Thoracic aorta (tissue), 2 donors: ENCODE results near the gene JPH3. TPM values are rescaled to one million over a fixed set of nuclear protein-coding genes. Genes with fewer than 3 reads are reported as not detected.

Experiments
- ATAC-seq: fragments of 150-250 bp; one replicate; pipeline ENCODE4 v1.8.0; 2017; ENCODE audit warnings: low read depth; ENCODE audit not compliant: insufficient number of reproducible peaks, low FRiP score
- DNase-seq: peaks from one replicate; pipeline ENCODE4 v3.0.0-alpha.2; 2020; ENCODE audit warnings: low spot score
- H3K27ac ChIP-seq, 2 donors: fragments of 200-600 bp; sonication (generic); 1 replicate in 1 of 2; 2 replicates in 1 of 2; pipeline ENCODE4 v1.5.1; 2016; ENCODE audit warnings: mild to moderate bottlenecking in 2 of 2, moderate library complexity in 2 of 2
- H3K27me3 ChIP-seq: fragments of 200-600 bp; sonication (generic); replicated peaks from 2 replicates; pipeline ENCODE4 v1.6.0; 2016; ENCODE audit warnings: mild to moderate bottlenecking; ENCODE audit not compliant: insufficient read depth
- H3K36me3 ChIP-seq: fragments of 200-600 bp; sonication (generic); one replicate; pipeline ENCODE4 v1.5.1; 2016
- H3K4me1 ChIP-seq, 2 donors: fragments of 200-600 bp; sonication (generic); 1 replicate in 1 of 2; 2 replicates in 1 of 2; pipeline versions ENCODE4 v1.5.1 to v1.6.0; 2016; ENCODE audit warnings: low read depth in 2 of 2, mild to moderate bottlenecking in 1 of 2; ENCODE audit not compliant: control insufficient read depth in 1 of 2
- H3K4me3 ChIP-seq: fragments of 200-600 bp; sonication (generic); 2 replicates; pipeline ENCODE4 v1.5.1; 2016; ENCODE audit warnings: mild to moderate bottlenecking
- H3K9me3 ChIP-seq: fragments of 200-600 bp; sonication (generic); 2 replicates; pipeline ENCODE4 v1.5.1; 2016
- total RNA-seq, 2 donors: library from RNA; depleted of rRNA; stranded (reverse); fragments of >200 nt; gene quantifications; one replicate each; pipeline versions ENCODE4 v1.1.0 to v1.2.3, GENCODE V29; 2016
- TF ChIP-seq, protein P1 (sequence below): fragments of 200-600 bp; sonication (generic); IDR thresholded peaks from one replicate; pipeline ENCODE4 v1.5.1; 2019; ENCODE audit warnings: antibody characterized with exemption

Gene JPH3
- total RNA-seq, 2 donors from 2014 or later, result not detected

DNA sequence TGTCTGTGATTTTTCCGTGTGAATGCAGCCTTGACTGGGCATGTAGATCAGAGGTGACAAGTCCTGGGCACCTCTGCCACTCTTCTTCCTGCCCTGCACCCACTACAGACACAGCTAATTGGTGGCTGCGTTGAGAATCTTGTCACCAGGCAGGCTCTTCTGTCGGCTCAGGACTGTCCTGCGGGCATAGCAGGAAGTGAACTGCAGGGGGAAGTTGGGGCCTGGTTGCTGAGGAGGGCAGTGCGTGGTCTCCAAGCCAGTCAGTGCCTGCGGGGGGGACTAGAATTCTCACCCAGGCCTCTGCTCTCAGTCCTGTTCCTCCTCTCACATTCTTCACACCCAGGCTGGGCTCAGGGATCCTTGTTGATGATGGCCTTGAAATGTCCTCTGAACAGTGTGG lies 50.5 kb downstream of the JPH3 start:
- Histone ChIP-seq H3K27ac (no peak overlapping the region), H3K36me3 (no peaks in the 10 kb centered on the region), H3K4me3 (no peak overlapping the region), H3K27me3 (no peaks in the 10 kb centered on the region), H3K4me1 (no peaks in the 10 kb centered on the region), H3K9me3 (no peaks in the 10 kb centered on the region)
- TF ChIP-seq, protein P1, sequence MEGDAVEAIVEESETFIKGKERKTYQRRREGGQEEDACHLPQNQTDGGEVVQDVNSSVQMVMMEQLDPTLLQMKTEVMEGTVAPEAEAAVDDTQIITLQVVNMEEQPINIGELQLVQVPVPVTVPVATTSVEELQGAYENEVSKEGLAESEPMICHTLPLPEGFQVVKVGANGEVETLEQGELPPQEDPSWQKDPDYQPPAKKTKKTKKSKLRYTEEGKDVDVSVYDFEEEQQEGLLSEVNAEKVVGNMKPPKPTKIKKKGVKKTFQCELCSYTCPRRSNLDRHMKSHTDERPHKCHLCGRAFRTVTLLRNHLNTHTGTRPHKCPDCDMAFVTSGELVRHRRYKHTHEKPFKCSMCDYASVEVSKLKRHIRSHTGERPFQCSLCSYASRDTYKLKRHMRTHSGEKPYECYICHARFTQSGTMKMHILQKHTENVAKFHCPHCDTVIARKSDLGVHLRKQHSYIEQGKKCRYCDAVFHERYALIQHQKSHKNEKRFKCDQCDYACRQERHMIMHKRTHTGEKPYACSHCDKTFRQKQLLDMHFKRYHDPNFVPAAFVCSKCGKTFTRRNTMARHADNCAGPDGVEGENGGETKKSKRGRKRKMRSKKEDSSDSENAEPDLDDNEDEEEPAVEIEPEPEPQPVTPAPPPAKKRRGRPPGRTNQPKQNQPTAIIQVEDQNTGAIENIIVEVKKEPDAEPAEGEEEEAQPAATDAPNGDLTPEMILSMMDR, result no peak
- DNase-seq (no peak), ATAC-seq (no peak)

GRCh38 chr16:87653234-87653633 lies 50.9 kb downstream of the JPH3 start:
- TF ChIP-seq, protein P1, result no peak
- no peak for ATAC-seq
- H3K27me3 ChIP-seq, result no peaks in the 10 kb centered on the region
- no peaks in the 10 kb centered on the region for H3K9me3 ChIP-seq
- no peak for DNase-seq
- H3K4me1 ChIP-seq, result no peaks in the 10 kb centered on the region
- no peak overlapping the region for H3K4me3 ChIP-seq
- no peak overlapping the region for H3K27ac ChIP-seq
- no peaks in the 10 kb centered on the region for H3K36me3 ChIP-seq

DNA sequence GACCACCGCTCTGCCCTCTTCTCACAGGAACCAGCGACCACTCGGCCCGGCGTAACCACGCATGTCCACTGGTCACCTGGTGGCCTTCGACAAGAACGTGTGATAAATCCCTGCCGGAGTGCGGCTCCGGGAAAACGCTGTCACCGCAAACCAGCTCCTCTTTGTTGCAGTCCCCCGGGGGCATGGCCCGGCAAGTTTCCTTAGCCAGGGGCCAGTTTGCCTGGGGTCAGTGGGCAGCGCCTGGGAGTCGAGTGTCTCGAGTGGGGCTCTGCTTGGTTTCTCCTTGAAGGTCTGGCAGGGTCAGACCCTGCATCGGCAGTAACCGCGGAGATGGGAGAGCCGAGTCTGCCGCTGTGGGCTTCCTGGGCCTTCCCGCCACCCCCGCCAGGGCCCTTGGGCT lies 52.5 kb downstream of the JPH3 start:
- DNase-seq (no peak), ATAC-seq (no peak)
- H3K9me3 ChIP-seq, result no peaks in the 10 kb centered on the region
- no peaks in the 10 kb centered on the region for H3K4me1 ChIP-seq
- no peaks in the 10 kb centered on the region for H3K36me3 ChIP-seq
- H3K27me3 ChIP-seq, result no peaks in the 10 kb centered on the region
- no peak overlapping the region for H3K4me3 ChIP-seq
- no peak overlapping the region for H3K27ac ChIP-seq
- TF ChIP-seq, protein P1, result no peak

- no peak for DNase-seq
- Histone ChIP-seq H3K9me3 (no peaks in the 10 kb centered on the region), H3K4me3 (no peak overlapping the region), H3K27ac (no peak overlapping the region), H3K36me3 (no peaks in the 10 kb centered on the region), H3K4me1 (no peaks in the 10 kb centered on the region), H3K27me3 (no peaks in the 10 kb centered on the region)
- TF ChIP-seq, protein P1, result no peak
- ATAC-seq, result no peak
Measured at GRCh38 chr16:87656328-87656727, 54.0 kb downstream of the JPH3 start.

- Histone ChIP-seq H3K4me3 (no peak overlapping the region), H3K36me3 (no peaks in the 10 kb centered on the region), H3K4me1 (no peaks in the 10 kb centered on the region), H3K27me3 (no peaks in the 10 kb centered on the region), H3K9me3 (no peaks in the 10 kb centered on the region), H3K27ac (no peak overlapping the region)
- no peak for ATAC-seq
- DNase-seq, result no peak
- TF ChIP-seq, protein P1, result no peak
Measured at GRCh38 chr16:87657621-87658192, 55.4 kb downstream of the JPH3 start.
